ENCODE measurements around the gene NLGN1. TPM values are rescaled to one million over a fixed set of nuclear protein-coding genes. Genes with fewer than 3 reads are reported as not detected.

The NLGN1 gene
- total and polyA plus RNA-seq, 9 of the 15 experiments (the other 6 are each of a cell fraction or from before 2014, with no cell fraction given): under 0.01 to 0.01 TPM; not detected in 7

DNA sequence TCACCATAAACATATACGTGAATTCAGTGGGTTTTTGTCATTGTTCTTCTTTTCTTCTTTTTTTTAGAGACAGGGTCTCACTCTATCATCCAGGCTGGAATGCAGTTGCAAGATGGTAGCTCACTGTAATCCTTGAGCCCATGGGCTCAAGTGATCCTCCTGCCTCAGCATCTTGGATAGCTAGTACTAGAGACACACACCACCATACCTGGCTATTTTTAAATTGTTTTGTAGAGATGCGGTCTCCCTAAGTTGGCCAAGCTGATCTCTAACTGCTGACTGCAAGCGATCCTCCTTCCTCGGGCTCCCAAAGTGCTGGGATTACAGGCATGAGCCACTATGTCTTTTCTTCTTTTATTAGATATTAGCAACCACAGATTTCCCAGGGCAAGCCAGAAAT lies 220.6 kb downstream of the NLGN1 start (continued):
- TF ChIP-seq, protein P1, sequence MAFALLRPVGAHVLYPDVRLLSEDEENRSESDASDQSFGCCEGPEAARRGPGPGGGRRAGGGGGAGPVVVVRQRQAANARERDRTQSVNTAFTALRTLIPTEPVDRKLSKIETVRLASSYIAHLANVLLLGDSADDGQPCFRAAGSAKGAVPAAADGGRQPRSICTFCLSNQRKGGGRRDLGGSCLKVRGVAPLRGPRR (CRISPR knock-in tag; IDR thresholded peaks at IDR 0.05): no peak
- no peak for TF ChIP-seq ZNF253 (CRISPR knock-in tag; conservative IDR thresholded peaks at IDR 0.05)

DNA sequence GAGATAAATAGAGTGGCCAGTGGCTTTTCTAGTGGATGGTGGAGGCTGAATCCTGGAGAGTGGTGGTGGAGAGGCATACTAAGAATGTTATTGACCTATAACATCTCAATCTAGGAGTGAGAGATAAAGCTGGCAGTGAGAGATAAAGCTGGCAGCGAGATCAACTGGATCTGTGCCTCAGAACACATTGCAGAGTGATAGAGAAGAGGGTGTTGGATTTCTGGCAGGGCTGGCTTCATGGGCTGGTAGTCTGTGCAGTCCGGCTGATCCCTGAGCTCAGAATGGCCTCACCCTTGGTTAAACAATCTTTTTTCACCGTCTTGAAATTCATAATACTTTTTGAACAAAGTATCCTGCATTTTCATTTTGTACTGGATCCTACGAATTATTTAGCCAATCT lies 221.2 kb downstream of the NLGN1 start:
- in situ Hi-C loops (cut with MboI): no loop called here
- no peaks in the 10 kb centered on the region for H3K9me1 ChIP-seq (ENCODE audit: control insufficient read depth, insufficient read depth, low read length)
- TF ChIP-seq SAP30 (IDR thresholded peaks at IDR 0.05; ENCODE audit: borderline replicate concordance, insufficient read depth, low read depth, low read length, poor library complexity, severe bottlenecking) (no peak), PHF20 (IDR thresholded peaks at IDR 0.05; ENCODE audit: partially characterized antibody) (no peak), JUND (IDR thresholded peaks at IDR 0.05; ENCODE audit: borderline replicate concordance, low read depth, low read length) (no peak), JUND (tag; IDR thresholded peaks at IDR 0.05; ENCODE audit: borderline replicate concordance, low read depth, low read length) (no peak), TCF7L2 (IDR thresholded peaks at IDR 0.05; ENCODE audit: low read depth, low read length) (no peak), ARID2 (IDR thresholded peaks at IDR 0.05) (no peak), CBFA2T2 (conservative IDR thresholded peaks at IDR 0.05) (no peak), SMC3 (conservative IDR thresholded peaks at IDR 0.05; ENCODE audit: insufficient read depth, low read depth, low read length) (no peak), TAF9B (IDR thresholded peaks at IDR 0.05; ENCODE audit: partially characterized antibody) (no peak), ASH1L (IDR thresholded peaks at IDR 0.05; ENCODE audit: borderline replicate concordance, low read depth, partially characterized antibody) (no peak), OTX1 (CRISPR knock-in tag; IDR thresholded peaks at IDR 0.05) (no peak), SIRT6 (IDR thresholded peaks at IDR 0.05; ENCODE audit: low read depth, low read length) (no peak), SMAD4 (CRISPR knock-in tag; conservative IDR thresholded peaks at IDR 0.05) (no peak), TRIM28 (IDR thresholded peaks at IDR 0.05) (no peak), KDM1A (IDR thresholded peaks at IDR 0.05) (no peak), HMG20B (CRISPR knock-in tag; IDR thresholded peaks at IDR 0.05) (no peak), ZNF354B (CRISPR knock-in tag; IDR thresholded peaks at IDR 0.05) (no peak), ZNF23 (CRISPR knock-in tag; IDR thresholded peaks at IDR 0.05) (no peak), XRCC3 (IDR thresholded peaks at IDR 0.05) (no peak)

More for the DNA sequence above, 221.2 kb downstream of the NLGN1 start:
- no peaks in the 10 kb centered on the region for H3K4me1 ChIP-seq (replicated peaks in 1 of 2; ENCODE audit: control insufficient read depth in 2 of 2, insufficient read depth in 2 of 2, low read length in 2 of 2)
- ChIA-PET CTCF (ENCODE audit: low intra/inter-chr PET ratio) (no interaction called here), POLR2A (no interaction called here)
- H4K20me1 ChIP-seq (replicated peaks; ENCODE audit: control insufficient read depth, insufficient read depth, low read length): no peaks in the 10 kb centered on the region
- no peaks in the 10 kb centered on the region for H3K9me3 ChIP-seq (replicated peaks; ENCODE audit: control insufficient read depth, insufficient read depth, low read depth, low read length)
- intact Hi-C loops (cut with micrococcal nuclease): no loop called here
- H3K4me3 ChIP-seq: no peak overlapping the region
- no peak overlapping the region for H3K27ac ChIP-seq (ENCODE audit: extremely low read depth, low read depth, low read length)
- no peak for ATAC-seq
- no peak overlapping the region for H3K4me2 ChIP-seq (ENCODE audit: insufficient read depth, low read length)
- H3K36me3 ChIP-seq (ENCODE audit: control insufficient read depth, insufficient read depth, low read length): no peaks in the 10 kb centered on the region
- no peak for FAIRE-seq
- H2AFZ ChIP-seq (ENCODE audit: low read depth, low read length): no peak overlapping the region
- no peaks in the 10 kb centered on the region for H3K27me3 ChIP-seq (ENCODE audit: control insufficient read depth in 2 of 2, insufficient read depth in 2 of 2, low read length in 2 of 2)
- no peaks in the 10 kb centered on the region for H3K79me2 ChIP-seq (ENCODE audit: control insufficient read depth, insufficient read depth, low read length)
- DNase-seq (ENCODE audit: extremely low read depth in 1 of 4, low spot score in 3 of 4): no peak
- 0% methylated on average over 4 of the region's 4 CpGs for WGBS (ENCODE audit: insufficient coverage, low coverage, missing lambda C conversion rate)
- no peak overlapping the region for H3K9ac ChIP-seq (ENCODE audit: insufficient read depth in 1 of 2, low read depth in 2 of 2, low read length in 2 of 2)
- no TSS peak for BruUV-seq (replicated peaks)
